ENCODE data around the gene DMAC1.
A peak's percentile ranks its signal among the peaks of the same experiment; 100 is the strongest.

DMAC1 gene, protein sequence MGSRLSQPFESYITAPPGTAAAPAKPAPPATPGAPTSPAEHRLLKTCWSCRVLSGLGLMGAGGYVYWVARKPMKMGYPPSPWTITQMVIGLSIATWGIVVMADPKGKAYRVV

DNA sequence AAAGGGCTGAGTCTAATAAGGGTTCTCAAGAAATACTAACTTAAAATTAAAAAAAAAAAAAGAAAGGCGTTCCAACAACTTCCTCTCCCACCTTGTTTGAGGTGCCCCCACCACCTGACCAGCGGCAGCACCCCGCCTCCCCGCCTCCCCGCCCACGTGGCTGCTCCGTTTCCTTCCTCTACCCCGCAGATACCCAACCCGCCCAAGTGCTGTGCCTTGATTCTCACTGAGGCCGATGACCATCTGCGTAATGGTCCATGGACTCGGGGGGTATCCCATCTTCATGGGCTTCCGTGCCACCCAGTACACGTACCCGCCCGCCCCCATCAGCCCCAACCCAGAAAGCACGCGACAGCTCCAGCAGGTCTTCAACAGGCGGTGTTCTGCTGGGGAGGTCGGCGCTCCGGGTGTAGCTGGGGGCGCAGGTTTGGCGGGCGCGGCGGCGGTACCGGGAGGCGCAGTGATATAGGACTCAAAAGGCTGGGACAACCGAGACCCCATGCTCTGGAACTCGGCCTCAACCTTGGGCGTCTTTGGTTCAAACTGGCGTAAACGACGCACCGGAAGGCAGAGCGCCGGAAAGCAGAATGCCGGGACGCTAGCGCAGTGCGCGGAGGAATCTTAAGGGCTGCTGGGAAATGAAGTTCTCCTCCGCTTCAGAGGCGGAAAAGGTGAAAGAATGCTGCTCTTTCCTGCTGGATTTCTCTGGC, at the start of gene DMAC1:
Gene DMAC1 (minus strand): TSS at position 545 of the 710 bp plus-strand sequence. CDS start 44 bp downstream, at position 501.
- peak; percentile 58 for DNase-seq (ENCODE audit: low spot score)

DNA sequence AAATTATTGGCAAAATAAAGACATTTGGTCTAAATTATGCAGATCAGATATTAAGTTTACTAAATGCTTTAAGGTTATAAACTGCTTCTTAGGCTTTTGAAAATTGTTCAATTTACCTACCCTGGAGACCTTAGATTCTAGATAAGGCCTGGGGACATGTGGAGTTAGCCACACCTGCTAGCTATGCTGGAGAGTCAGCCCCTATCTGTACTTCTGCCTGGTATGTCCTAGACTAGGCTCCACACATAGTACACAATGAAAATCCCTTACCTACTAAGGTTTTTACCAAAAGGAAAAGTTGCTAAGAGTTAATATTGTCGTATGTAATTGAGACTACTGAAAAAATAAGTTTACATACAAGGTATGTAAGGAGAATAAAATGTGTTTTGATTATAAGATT, 49.8 kb upstream of the DMAC1 start:
- DNase-seq (ENCODE audit: low spot score), result no peak

DNA sequence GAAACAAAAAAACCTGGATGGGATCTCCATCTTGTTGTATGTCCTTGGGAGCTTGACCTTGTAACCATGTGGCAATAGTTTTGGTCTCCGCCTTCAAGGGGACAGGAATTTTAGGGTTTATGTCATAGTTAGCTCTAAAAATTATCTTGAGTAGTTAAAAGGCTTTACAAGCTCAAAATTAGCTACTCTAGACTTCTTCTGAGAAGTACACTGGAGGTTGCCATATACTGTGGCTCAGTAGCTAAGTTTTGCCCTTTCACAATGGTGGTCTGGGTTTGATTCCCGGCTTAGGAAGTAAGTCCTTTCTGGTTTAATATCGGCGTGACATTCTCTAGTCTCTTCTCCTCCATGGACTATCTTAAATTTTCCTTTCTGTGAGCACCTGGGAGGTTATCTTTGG, 48.9 kb upstream of the DMAC1 start:
- no peak for DNase-seq (ENCODE audit: low spot score)

DNA sequence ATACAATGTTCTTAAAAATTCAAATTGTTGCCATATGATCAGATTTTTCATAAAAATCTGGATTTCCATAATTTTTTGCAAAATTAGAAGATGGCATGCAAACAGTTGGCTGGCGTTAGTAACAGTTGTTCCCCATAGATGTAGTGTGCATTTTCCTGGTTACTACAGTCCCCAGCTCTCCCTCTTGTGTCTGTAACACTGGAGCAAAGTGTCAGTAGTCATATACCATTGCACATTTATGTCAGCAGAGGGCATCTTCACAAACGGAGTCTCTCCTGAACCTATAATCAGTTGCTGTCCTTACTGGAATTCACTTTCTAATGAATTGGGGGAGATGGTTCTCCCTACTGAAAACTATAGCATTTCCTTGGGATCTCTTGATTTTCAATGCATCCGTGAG, 44.7 kb upstream of the DMAC1 start:
- peak; percentile 8 for DNase-seq (ENCODE audit: low spot score)

DNA sequence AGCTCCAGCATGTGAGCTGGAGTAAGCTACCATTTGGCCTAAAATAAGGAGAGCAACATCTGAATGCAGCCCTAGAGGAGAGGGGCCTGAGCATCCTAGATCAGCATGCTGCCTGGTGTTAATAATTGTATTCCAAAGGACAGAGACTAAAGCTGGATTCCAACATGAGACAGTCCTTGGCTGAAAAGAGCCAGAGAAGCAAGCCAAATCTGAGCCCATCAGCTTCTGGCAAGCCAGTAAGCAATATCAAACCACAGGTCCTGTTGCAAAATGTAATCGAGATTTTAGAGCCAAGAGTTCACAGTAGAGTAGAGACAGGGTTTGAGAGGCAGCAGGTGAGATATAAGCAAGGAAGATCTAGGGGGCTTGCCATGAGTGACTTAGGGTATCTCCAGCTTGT, 42.3 kb upstream of the DMAC1 start:
- no peak for DNase-seq (ENCODE audit: low spot score)

DNA sequence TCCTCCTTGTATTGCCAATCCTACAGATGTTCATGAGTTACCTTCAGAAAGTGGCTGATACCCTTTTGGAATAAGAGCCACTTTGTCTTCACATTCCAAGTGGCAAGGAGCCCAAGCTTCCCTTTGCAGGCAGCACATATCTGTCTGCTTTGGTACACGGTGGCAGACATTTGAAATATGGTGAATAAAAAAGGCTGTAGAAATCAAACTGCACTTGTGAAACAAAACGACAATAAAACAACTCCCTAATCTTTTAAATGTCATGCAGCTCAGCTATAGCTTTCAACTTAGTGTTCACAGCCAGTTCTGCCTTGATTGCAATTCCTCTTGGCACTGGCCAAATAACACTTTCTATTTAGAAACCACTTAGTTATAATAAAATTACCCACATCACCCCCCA, 35.0 kb upstream of the DMAC1 start:
- no peak for DNase-seq (ENCODE audit: low spot score)

DNA sequence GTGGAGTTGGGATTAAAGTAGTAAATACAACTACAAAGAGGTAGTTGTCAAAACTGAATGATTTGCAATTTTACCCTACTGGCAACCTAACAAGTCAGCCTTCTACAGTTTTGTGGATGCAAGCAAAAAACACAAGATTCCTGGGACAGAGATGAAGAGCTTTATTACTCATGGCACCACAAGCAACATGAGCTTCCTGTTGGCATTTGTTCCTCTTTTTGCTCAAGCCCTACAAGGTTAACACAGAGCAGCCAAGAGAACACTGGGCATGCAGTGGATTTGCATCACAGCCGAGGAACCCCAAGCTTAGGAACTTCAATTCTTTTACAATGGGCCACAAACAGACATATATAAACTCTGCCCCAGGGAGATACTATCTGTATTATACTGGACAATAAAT, 28.8 kb upstream of the DMAC1 start:
- DNase-seq (ENCODE audit: low spot score), result no peak

DNA sequence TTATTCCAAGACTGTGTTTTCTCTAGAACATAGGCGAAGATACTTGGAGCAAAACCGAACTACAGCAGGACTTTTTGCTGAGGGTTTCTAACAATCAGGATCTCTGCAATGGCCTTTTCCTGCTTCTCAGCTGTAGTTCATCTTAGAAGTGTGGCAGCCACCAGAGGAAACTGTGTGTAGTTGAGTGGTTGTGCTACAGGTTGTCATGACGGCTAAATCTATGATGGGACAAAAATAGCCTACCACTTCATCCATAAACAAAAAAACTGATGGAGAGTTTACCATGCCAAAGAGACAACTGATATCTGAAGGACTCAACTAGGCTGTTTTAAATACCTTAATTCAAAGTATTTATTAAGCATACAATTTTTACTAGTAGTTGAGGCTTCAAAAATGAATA, 28.2 kb upstream of the DMAC1 start:
- no peak for DNase-seq (ENCODE audit: low spot score)

DNA sequence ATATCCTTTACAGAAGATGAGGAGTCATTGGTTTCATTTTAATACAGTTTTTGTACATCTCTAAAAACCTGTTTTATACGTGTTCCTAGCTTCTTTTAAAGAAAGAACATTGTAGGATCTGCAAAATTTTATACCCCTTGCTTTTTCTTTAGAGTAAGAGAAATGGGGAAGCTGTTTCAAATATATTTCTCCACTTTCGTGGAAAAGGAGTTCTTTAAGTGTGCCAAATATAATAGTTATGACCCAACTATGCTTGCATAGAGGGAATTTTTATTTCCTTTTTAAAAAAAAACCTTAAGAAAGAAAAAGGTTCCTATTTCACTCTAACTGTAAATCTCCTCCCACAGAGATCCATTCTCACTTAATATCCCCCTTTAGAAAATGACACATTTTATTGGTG, 27.5 kb upstream of the DMAC1 start:
- DNase-seq (ENCODE audit: low spot score), result no peak

DNA sequence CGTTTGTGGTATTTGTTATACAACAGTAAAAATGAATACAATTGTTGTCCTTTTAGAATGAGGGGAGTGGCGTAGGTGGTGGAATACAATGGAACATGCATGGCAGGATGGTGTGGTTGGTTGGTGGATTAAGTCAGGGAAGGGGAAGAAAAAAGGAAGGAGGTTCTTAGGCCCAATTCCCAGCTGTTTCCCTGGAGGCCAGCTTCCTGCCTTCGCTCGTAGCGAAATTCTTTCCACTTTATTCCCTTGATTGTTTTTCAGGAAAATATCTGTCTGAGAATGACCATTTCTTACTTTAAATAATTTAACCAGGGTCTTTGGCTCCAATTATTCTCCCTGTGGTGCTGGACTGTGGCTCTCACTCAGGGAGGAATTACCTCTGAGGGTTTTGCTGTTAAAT, 24.1 kb upstream of the DMAC1 start:
- DNase-seq (ENCODE audit: low spot score), result no peak

DNA sequence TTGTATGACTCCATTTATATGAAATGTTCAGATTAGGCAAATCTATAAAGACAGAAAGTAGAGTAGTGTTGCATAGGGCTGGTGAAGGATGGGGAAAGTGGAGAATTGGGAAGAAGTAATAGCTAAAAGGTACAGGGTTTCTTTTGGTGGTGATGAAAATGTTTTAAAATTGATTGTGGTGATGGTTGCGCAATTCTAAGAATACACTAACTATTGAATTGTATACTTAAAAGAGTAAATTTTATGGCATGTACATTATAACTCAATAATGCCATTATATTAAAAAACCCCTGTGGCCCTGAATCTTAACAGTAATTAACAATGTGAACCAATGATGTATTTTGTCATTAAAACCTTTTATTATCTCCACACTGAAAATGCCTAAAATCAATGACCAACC, 20.4 kb upstream of the DMAC1 start:
- no peak for DNase-seq (ENCODE audit: low spot score)

DNA sequence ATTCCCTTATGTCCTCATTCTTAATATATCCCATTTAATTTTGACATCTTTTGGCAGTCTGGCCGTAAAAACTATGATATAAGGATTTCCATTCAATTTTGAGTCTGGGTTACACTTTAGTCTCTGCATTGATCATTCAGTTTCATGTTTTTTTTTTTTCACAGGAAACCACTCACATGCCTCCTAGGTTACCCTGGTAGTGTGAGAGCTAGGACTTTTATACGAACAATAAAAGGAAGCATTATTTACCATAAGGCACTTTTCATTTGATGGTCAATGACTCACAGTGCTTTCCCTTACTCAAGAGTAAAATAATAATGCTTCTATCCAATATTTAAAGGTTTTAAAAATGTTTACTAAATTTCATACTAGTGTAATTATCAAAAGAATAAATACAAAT, 16.4 kb upstream of the DMAC1 start:
- no peak for DNase-seq (ENCODE audit: low spot score)

DNA sequence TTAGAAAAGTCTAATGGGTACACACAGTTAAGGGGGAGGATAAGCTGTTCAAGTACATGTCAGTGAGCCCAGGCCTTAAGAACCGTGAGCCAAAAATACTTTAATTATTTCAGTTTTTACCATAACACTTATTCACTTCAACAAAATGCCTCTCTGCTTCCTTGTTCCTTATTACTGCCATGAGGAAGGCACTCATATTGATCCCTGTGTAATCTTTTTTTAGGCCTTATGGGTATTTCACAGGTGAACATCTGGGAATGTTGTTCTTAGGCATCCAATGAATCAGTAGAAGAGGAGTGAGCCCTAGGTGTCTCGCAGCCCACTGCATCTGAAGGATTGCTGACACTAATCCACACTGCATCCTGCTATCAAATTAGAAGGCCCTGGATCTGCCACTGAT, 13.5 kb upstream of the DMAC1 start:
- no peak for DNase-seq (ENCODE audit: low spot score)

DNA sequence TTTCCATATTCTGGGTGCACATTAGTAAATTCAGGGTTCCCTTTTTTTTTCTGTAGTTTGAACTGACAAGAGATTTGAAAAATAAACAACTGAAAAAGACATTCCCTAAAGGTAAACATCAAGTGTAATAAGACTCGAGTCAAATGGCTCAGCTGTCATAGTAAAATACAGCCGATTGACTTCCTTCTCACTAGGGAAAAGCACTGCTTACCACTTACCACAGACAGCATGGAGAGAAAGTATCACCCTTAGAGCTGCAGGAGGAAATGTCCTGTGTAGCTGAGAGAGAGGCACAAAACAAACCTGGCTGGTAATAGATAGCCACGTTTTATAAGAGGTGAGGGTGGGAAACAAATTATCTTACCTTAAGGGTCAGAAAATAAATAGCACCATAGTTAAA, 12.1 kb upstream of the DMAC1 start:
- no peak for DNase-seq (ENCODE audit: low spot score)

DNA sequence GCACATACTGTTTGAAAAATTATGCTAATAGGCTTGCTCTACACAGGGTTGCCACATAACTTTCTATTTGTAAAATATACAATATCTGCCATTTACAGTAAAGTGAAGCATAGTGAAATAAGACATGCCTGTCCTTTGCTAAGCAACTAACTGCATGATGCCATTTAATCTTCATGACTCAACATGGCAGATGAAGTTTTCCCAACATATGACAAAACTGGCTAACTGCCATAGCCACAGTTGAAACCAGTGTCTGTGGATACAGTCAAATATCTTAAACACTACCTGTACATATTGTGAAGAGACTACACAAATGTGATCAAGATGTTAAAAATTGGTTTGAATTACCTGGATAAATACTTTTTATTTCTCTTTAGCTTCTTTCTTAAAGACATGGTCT, 3.1 kb upstream of the DMAC1 start:
- no peak for DNase-seq (ENCODE audit: low spot score)

DNA sequence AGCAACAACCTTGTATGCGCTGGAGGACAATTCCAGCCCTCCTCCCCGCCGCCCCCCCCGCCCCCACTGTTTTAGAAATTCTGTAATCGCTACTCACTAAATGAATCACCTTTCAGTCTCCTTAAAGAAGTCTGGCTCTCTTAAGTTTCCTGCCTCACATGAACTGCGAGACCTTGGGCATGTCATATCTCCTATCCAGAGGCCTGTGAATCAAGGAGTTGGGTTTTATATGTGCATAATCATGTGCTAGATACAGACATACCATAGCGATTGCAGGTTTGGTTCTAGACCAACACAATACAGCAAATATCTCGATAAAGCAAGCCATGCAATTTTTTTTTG, 337 bp upstream of the DMAC1 start:
- no peak for DNase-seq (ENCODE audit: low spot score)

DNA sequence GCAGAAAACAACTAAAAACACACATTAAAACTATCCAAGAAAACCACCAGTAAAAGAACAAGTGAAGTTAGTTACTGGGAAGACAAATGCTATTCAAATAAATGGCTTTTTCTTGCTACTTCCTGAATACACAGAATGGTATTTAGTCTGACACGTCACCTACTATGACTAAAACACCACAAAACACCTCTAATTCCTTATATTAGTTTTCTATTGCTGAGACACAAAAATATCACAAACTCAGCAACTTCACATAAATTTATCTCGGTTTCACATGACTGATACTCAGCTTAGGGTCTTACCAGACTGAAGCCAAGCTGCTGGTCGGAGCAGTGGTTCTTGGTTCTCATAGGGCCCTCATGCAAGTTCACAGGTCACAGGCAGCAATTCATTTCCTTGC, 5.4 kb downstream of the DMAC1 start:
- no peak for DNase-seq (ENCODE audit: low spot score)

DNA sequence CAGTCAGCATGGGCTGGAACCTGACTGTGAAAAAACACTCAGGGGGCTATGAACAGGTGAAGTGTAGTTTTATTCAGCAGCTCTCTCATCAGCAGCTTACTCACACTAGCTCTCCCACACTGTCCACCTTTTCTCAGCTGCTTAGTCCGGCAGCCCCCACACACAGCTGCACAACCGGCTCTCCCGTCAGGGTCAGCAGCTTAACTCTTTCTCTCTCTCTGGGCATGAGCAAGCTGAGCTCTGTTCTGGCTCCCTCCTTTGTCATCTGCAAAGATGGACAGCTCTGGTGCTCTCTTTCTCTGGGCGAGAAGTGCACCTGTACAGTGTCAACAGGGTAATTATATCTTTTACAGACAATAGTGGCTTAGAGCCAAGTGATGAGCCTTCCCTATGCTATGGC, 8.2 kb downstream of the DMAC1 start:
- no peak for DNase-seq (ENCODE audit: low spot score)

DNA sequence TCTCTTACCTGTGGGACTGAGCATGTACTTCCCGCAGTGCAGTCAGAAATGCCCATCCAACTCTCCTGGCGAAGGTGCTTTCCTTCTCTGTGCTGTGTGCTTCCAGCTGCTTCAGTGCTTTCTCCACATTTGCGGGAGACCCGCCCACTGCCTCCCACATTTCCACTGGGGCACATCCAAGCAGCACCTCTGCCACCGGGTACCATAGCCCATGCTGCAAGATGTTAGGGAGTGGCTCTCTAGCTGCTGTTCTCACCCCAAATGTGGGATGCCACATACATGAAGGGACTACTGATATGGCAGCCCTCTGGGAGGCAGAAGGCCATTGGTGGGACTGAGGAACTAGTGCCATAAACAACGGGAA, 8.8 kb downstream of the DMAC1 start:
- no peak for DNase-seq (ENCODE audit: low spot score)

DNA sequence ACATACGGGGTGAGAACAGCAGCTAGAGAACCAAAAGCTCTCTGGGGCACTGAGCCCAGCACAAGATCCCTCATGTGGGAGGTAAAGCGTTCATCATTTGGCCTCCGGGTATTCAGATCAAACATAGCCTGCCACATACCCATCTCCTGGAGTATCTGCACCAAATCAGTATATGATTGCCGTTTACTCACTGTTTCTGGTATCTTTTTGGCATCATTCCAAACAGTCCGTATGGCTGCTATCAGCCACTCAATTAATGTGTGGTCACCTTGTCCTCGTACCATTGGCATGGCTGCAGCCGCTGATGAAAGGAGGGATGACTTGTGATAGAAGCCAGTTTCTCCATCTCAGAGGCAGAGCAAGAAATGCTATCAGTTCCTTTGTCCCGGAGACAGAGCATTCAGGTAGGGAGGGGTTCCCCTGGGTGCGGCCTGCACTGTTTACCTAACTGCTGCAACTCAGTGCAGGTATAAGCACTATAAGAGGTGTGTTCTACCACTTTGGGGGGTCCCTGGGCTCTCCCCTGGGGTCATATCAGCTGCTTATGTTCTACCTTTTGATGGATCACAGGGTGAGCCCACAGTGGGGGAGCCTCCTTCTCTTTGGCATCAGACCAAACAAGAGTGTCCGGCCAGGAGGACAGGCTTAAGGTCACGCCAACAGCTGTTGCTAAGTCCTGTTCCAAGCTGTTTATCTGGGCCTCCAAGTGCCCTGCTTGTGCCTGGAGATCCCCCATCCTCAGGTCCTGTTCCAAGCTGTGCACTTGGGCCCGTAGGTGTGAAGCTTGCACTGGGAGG, 9.4 kb downstream of the DMAC1 start:
- no peak for DNase-seq (ENCODE audit: low spot score)

DNA sequence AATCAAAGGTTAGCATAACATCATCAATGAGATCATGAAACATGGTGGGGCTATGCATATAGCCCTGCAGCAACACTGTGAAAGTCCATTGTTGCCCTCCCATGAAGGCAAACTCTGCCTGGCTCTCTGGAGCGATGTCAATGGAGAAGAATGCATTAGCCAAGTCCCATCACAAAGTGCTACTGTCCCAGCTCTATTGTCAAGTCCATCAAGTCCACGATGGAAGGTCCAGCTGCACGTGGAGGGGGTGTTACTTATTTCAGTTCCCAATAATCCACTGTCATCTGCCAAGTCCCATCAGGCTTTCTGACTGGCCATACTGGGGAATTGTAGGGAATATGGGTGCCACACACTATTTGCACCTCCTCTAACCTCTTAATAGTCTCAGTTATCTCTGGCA, 10.8 kb downstream of the DMAC1 start:
- DNase-seq (ENCODE audit: low spot score), result no peak

DNA sequence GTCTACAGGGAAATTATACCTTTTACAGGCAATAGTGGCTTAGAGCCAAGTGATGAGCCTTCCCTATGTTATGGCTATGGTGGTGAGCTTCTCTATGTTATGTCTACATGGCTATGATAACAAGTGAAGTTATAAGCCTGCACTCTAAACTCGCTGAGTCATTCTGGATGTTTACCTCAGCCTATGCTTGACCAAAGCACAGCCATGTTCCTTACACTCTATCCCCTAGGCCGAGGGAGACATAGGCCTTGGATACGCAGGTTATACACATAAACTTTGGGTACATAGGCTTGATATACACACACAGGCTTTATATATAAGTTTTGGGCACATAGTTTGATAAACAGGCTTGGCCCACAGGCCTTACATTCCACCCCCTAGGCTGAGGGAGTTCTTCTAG, 13.8 kb downstream of the DMAC1 start:
- no peak for DNase-seq (ENCODE audit: low spot score)

DNA sequence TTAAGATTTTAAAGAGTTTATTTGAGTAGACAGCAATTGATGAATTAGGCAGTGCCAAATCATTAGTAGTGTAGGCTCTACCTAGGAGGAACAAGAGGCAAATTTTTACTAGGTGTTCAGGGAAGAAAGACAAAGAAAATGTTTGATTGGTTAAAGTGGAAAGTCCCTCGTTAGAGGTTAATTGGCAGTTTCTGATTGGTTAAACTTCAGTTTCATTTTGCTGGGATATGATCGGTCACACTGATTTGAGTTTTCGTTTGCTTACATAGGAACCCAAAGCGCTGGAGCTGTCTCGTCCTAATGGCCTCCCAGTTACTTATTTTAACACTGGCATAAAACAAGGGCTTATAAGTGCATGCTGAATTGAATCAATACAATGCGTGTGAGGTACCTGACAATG, 15.1 kb downstream of the DMAC1 start:
- no peak for DNase-seq (ENCODE audit: low spot score)

DNA sequence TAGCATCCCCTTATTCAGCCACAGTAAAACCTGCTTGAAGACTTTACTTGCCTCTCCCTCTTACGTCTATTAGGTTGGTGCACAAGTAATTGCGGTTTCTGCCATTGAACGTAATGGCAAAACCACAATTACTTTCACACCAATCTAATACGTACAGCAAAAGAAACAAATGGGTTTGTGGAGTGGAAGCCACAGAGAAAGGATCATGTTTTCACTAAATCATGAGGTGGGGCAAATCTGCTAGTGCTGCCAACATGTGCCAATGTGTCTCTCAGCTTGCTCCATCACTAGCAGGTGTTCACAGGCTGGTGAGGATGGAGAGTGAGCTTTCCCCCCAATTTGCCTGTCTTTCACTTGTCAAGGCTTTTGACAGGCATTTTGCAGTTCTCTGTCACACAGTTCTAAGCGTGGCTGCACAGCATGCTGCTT, 15.9 kb downstream of the DMAC1 start:
- no peak for DNase-seq (ENCODE audit: low spot score)

Measured in HuH-7 (cell line).